ENCODE measurements around the gene TRPV5. TPM values are rescaled to one million over a fixed set of nuclear protein-coding genes. Genes with fewer than 3 reads are reported as not detected.

TRPV5 gene
- total and polyA plus RNA-seq, 2 donors (not counting 1 experiment from before 2014, with no cell fraction given): not detected

DNA sequence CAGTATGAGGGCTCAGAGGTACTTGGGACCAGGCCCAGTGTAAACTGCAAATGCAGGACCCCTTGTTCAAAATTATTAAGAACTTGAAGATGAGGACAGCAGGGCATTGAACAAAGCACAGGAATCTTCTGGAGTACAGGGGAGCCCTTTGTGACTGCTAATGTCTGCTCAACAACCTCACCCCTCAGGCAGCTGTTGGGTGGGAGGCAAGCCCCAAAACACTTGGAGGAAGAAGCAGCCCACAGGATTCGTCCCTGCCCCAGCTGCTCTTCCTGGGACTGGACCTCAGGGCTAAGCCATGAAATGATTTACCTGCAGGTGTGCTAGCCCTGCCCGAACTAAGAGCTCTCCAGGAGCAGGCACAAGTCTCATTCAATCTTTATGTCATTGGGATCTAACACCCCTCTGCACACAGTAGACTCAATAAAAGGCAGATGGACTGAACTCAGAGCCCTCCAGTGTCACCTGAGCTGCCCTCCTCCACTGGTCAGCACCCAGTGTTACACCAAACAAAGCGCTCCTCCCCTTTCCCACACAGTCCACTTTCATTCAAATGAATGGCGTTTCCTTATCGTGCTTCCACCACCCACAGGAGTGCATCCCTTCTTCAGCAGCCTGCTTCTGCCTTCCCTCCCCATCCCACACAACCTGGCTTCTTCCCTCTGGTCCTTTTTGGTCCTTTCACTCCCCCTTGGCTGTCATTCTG lies 1.0 kb downstream of the TRPV5 start:
- Histone ChIP-seq H3K9ac (ENCODE audit: insufficient read depth, low read length) (no peak overlapping the region), H3K27ac (ENCODE audit: insufficient read depth, low read length) (no peak overlapping the region), H3K4me1 (ENCODE audit: control insufficient read depth, extremely low read depth, insufficient read depth, low read length) (no peaks in the 10 kb centered on the region), H4K20me1 (ENCODE audit: control insufficient read depth, extremely low read depth, insufficient read depth, low read length) (no peaks in the 10 kb centered on the region), H3K4me2 (ENCODE audit: extremely low read depth, insufficient read depth, low read length) (no peak overlapping the region), H2AFZ (ENCODE audit: low read length) (no peak overlapping the region), H3K79me2 (ENCODE audit: control insufficient read depth, insufficient read depth, low read length) (no peaks in the 10 kb centered on the region), H3K27me3 (ENCODE audit: control insufficient read depth, insufficient read depth, low read length) (no peaks in the 10 kb centered on the region), H3K9me3 (ENCODE audit: control insufficient read depth, insufficient read depth, low read depth, low read length) (no peaks in the 10 kb centered on the region), H3K36me3 (ENCODE audit: control insufficient read depth, insufficient read depth, low read length) (no peaks in the 10 kb centered on the region), H3K4me3 (replicated peaks in 1 of 4; ENCODE audit: control extremely low read depth in 1 of 4, insufficient read depth in 1 of 4, low read depth in 3 of 4, low read length in 4 of 4) (no peak overlapping the region)
- no peak for TF ChIP-seq EZH2 (IDR thresholded peaks at IDR 0.05; ENCODE audit: low read length, missing control alignments)
- no peak for TF ChIP-seq CTCF (conservative IDR thresholded peaks at IDR 0.05 in 1 of 2, IDR thresholded peaks at IDR 0.05 in 1 of 2; ENCODE audit: low read depth in 1 of 2, low read length in 2 of 2)
- DNase-seq (ENCODE audit: low read depth in 2 of 2): no peak

GRCh38 chr7:142930126-142930730 lies 3.3 kb downstream of the TRPV5 start:
- Histone ChIP-seq H3K36me3 (ENCODE audit: control insufficient read depth, insufficient read depth, low read length) (no peaks in the 10 kb centered on the region), H3K9ac (ENCODE audit: insufficient read depth, low read length) (no peak overlapping the region), H2AFZ (ENCODE audit: low read length) (no peak overlapping the region), H3K79me2 (ENCODE audit: control insufficient read depth, insufficient read depth, low read length) (no peaks in the 10 kb centered on the region), H3K4me3 (replicated peaks in 1 of 4; ENCODE audit: control extremely low read depth in 1 of 4, insufficient read depth in 1 of 4, low read depth in 3 of 4, low read length in 4 of 4) (no peak overlapping the region), H3K4me1 (ENCODE audit: control insufficient read depth, extremely low read depth, insufficient read depth, low read length) (no peaks in the 10 kb centered on the region), H3K27ac (ENCODE audit: insufficient read depth, low read length) (no peak overlapping the region), H3K27me3 (ENCODE audit: control insufficient read depth, insufficient read depth, low read length) (no peaks in the 10 kb centered on the region), H4K20me1 (ENCODE audit: control insufficient read depth, extremely low read depth, insufficient read depth, low read length) (no peaks in the 10 kb centered on the region), H3K9me3 (ENCODE audit: control insufficient read depth, insufficient read depth, low read depth, low read length) (no peaks in the 10 kb centered on the region), H3K4me2 (ENCODE audit: extremely low read depth, insufficient read depth, low read length) (no peak overlapping the region)
- no peak for DNase-seq (ENCODE audit: low read depth in 2 of 2)
- TF ChIP-seq EZH2 (IDR thresholded peaks at IDR 0.05; ENCODE audit: low read length, missing control alignments): no peak
- TF ChIP-seq CTCF (conservative IDR thresholded peaks at IDR 0.05 in 1 of 2, IDR thresholded peaks at IDR 0.05 in 1 of 2; ENCODE audit: low read depth in 1 of 2, low read length in 2 of 2): no peak

- Histone ChIP-seq H4K20me1 (ENCODE audit: control insufficient read depth, extremely low read depth, insufficient read depth, low read length) (no peaks in the 10 kb centered on the region), H3K4me1 (ENCODE audit: control insufficient read depth, extremely low read depth, insufficient read depth, low read length) (no peaks in the 10 kb centered on the region), H3K27me3 (ENCODE audit: control insufficient read depth, insufficient read depth, low read length) (no peaks in the 10 kb centered on the region), H3K79me2 (ENCODE audit: control insufficient read depth, insufficient read depth, low read length) (no peaks in the 10 kb centered on the region), H3K4me3 (replicated peaks in 1 of 4; ENCODE audit: control extremely low read depth in 1 of 4, insufficient read depth in 1 of 4, low read depth in 3 of 4, low read length in 4 of 4) (no peak overlapping the region), H3K9ac (ENCODE audit: insufficient read depth, low read length) (no peak overlapping the region), H3K9me3 (ENCODE audit: control insufficient read depth, insufficient read depth, low read depth, low read length) (no peaks in the 10 kb centered on the region), H3K4me2 (ENCODE audit: extremely low read depth, insufficient read depth, low read length) (no peak overlapping the region), H2AFZ (ENCODE audit: low read length) (no peak overlapping the region), H3K36me3 (ENCODE audit: control insufficient read depth, insufficient read depth, low read length) (no peaks in the 10 kb centered on the region), H3K27ac (ENCODE audit: insufficient read depth, low read length) (no peak overlapping the region)
- TF ChIP-seq EZH2 (IDR thresholded peaks at IDR 0.05; ENCODE audit: low read length, missing control alignments) (no peak), CTCF (conservative IDR thresholded peaks at IDR 0.05 in 1 of 2, IDR thresholded peaks at IDR 0.05 in 1 of 2; ENCODE audit: low read depth in 1 of 2, low read length in 2 of 2) (no peak)
- no peak for DNase-seq (ENCODE audit: low read depth in 2 of 2)
Observed at GRCh38 chr7:142927949-142928348, 5.6 kb downstream of the TRPV5 start.

Data from fibroblast of lung (primary cell).